ENCODE data around the gene S100A9. TPM values are rescaled to one million over a fixed set of nuclear protein-coding genes. Genes with fewer than 3 reads are reported as not detected.
A peak's percentile ranks its signal among the peaks of the same experiment; 100 is the strongest.

The S100A9 gene
- total and polyA plus RNA-seq, 4 donors, result 35.0 to 603 (median 158) TPM

GRCh38 chr1:153343811-153344717 is 13.6 kb upstream of the S100A9 start:
- TF ChIP-seq, protein P1, sequence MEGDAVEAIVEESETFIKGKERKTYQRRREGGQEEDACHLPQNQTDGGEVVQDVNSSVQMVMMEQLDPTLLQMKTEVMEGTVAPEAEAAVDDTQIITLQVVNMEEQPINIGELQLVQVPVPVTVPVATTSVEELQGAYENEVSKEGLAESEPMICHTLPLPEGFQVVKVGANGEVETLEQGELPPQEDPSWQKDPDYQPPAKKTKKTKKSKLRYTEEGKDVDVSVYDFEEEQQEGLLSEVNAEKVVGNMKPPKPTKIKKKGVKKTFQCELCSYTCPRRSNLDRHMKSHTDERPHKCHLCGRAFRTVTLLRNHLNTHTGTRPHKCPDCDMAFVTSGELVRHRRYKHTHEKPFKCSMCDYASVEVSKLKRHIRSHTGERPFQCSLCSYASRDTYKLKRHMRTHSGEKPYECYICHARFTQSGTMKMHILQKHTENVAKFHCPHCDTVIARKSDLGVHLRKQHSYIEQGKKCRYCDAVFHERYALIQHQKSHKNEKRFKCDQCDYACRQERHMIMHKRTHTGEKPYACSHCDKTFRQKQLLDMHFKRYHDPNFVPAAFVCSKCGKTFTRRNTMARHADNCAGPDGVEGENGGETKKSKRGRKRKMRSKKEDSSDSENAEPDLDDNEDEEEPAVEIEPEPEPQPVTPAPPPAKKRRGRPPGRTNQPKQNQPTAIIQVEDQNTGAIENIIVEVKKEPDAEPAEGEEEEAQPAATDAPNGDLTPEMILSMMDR (IDR thresholded peaks at IDR 0.05; ENCODE audit: low read depth, low read length, missing input control), result no peak
- TF ChIP-seq NR2F2 (IDR thresholded peaks at IDR 0.05) (no peak), FOXA2 (IDR thresholded peaks at IDR 0.05) (no peak), SP1 (IDR thresholded peaks at IDR 0.05) (no peak), TAF1 (conservative IDR thresholded peaks at IDR 0.05) (no peak), REST (IDR thresholded peaks at IDR 0.05) (no peak), GABPA (IDR thresholded peaks at IDR 0.05 in 1 of 2, conservative IDR thresholded peaks at IDR 0.05 in 1 of 2) (no peak), HNF4A (conservative IDR thresholded peaks at IDR 0.05) (no peak), EGR1 (IDR thresholded peaks at IDR 0.05; ENCODE audit: low read depth in 2 of 2) (no peak), FOXA1 (IDR thresholded peaks at IDR 0.05) (no peak), ATF3 (IDR thresholded peaks at IDR 0.05) (no peak), HNF4G (IDR thresholded peaks at IDR 0.05) (no peak), RAD21 (IDR thresholded peaks at IDR 0.05) (no peak), RXRA (IDR thresholded peaks at IDR 0.05) (no peak)
- TF ChIP-seq, protein P2, sequence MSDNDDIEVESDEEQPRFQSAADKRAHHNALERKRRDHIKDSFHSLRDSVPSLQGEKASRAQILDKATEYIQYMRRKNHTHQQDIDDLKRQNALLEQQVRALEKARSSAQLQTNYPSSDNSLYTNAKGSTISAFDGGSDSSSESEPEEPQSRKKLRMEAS (IDR thresholded peaks at IDR 0.05), result no peak
- TF ChIP-seq, protein P3, sequence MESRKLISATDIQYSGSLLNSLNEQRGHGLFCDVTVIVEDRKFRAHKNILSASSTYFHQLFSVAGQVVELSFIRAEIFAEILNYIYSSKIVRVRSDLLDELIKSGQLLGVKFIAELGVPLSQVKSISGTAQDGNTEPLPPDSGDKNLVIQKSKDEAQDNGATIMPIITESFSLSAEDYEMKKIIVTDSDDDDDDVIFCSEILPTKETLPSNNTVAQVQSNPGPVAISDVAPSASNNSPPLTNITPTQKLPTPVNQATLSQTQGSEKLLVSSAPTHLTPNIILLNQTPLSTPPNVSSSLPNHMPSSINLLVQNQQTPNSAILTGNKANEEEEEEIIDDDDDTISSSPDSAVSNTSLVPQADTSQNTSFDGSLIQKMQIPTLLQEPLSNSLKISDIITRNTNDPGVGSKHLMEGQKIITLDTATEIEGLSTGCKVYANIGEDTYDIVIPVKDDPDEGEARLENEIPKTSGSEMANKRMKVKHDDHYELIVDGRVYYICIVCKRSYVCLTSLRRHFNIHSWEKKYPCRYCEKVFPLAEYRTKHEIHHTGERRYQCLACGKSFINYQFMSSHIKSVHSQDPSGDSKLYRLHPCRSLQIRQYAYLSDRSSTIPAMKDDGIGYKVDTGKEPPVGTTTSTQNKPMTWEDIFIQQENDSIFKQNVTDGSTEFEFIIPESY (IDR thresholded peaks at IDR 0.05), result no peak
- Histone ChIP-seq H3K4me1 (ENCODE audit: control insufficient read depth in 4 of 4, insufficient read depth in 4 of 4, low read length in 3 of 4) (no peaks in the 10 kb centered on the region), H3K4me3 (ENCODE audit: low read depth in 1 of 3, low read length in 3 of 3) (no peak overlapping the region), H3K9ac (ENCODE audit: low read depth in 1 of 2, low read length in 2 of 2) (no peak overlapping the region), H3K36me3 (ENCODE audit: control insufficient read depth in 4 of 4, insufficient read depth in 3 of 4, low read depth in 1 of 4, low read length in 3 of 4) (no peaks in the 10 kb centered on the region), H3K9me3 (ENCODE audit: control insufficient read depth in 4 of 4, low read length in 3 of 4) (no peaks in the 10 kb centered on the region), H3K27me3 (ENCODE audit: control insufficient read depth in 4 of 4, insufficient read depth in 4 of 4, low read length in 3 of 4) (peaks cover 0 to under 1% (median 0%) of the 10 kb centered on the region in 4 donors), H3K27ac (ENCODE audit: low read depth in 1 of 2, low read length in 2 of 2) (no peak overlapping the region)
- peak; percentile 33 for DNase-seq (ENCODE audit: low spot score)
- 52% methylated on average over 9 of the region's 9 CpGs for WGBS
